Kidney capillary endothelial cell (primary cell): ENCODE data around the gene NOL4L.

ENCODE experiments used
- DNase-seq: peaks from one replicate; pipeline ENCODE4 v3.0.0-alpha.2; 2018; ENCODE audit warnings: low spot score

Gene NOL4L

DNA sequence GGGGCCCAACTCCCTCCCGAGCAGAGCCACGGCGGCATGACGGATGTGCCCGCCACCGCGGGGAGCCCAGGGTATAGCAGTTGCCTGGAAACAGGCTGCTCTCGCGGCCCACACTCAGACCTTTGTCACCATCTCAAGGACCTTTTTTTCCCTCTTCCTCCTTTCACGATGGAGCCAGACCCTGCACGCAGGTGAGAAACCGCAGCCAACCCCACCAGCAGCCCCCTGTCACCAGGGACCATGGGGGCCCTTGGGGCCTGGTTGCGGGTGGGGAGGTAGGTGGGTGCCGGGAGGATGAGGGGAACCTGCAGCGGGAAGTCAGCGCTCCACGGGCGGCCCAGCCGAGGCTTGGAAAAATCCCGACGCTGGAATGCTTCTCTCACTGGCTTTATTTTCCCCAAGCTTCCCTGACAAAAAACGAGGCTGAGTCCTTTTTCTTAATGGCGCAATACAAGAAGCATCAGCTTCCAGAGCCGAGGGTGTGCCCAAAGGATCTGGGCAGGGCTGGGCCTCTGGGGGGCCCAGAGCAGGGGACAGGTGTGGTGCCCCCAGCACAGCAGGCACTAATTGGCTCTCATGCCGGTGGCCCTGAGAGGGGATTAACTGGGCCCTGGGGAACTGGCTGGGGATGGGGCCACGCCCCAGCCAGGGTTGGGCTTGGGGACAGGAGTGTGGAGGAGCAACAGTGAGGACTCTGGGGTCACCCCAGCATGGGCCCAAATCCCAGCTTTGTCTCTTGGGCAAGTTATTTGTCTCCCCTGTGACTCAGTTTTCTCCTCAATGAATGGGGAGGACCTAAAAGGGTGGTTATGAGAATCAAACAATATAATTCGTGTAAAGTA lies 23.9 kb downstream of the NOL4L start:
- no peak for DNase-seq

DNA sequence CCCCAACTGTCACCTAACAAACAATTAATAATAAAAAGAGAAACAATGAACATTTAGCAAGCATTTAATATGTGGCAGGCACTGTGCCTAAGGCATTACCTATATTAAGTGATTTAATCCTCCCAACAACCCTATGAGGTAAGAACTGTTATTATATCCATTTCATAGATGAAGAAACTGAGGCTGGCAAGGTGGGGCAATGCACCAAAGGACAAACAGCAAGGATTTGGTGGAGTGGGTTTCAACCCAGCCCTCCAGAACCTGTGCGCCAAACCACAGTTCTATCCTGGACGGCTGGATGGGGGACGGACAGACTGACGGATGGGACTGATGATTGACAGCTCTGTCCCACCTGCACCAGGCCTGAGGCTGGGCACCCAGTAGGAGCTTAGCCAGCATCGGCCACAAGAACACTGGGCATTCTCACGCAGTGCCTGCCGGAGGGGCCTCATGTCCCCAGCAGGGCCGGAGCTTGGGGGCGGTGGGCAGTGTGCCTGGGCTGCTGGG lies 24.6 kb downstream of the NOL4L start:
- DNase-seq: no peak

DNA sequence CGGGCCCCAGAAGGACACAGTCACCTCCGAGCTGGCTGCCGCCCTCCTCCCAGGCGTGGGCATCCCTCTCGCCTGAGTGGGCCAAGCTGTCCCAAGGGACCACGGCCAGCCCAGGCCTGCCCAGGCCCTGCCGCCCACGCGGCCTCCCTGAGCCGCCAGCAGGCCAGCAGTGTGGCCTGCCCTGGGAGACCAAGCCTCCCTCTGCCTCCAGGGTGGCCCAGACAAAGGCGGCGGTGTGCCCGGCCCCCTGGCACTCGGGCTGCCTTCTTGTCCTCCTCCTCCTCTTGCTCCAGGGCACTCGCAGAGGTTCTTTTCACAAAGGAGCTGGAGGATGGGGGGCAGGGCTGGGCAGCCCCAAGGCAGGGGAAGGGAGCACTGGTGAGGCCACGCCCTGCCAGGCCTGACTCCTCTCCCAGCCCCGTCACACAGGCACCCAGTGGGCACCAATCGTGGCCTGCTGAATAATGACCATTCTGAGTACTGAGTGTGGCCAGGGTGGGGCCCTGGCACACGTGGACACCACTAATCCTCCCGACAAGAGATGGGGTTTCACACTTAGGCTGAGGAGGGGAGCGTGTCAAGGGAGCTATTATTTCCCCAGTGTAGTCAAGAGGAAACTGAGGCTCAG lies 25.3 kb downstream of the NOL4L start:
- no peak for DNase-seq

DNA sequence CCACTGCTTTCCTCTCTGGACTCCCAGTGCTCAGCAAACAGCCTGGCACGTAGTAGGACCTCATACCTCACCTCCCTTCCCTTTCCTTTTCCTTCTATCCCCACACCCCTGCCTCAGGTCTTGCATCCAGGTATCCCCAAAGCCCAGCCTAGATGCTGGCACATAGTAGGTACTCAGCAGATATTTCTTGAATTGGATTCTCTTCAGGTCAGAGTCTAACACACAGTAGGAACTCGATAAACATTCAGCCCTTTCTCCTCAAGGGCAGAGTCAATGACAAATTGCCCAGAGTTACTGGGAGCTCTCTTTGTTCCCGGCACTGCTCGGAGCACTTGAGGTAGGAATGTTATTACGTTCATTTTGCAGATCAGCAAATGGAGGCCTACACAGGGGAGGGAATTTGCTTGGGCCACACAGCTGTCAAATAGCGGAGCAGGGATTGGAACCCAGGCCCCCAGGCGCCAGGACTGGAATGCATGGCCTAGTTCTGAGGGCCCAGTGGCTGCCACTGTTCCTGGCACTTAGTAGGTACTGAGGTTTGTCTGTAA lies 25.9 kb downstream of the NOL4L start:
- no peak for DNase-seq

DNA sequence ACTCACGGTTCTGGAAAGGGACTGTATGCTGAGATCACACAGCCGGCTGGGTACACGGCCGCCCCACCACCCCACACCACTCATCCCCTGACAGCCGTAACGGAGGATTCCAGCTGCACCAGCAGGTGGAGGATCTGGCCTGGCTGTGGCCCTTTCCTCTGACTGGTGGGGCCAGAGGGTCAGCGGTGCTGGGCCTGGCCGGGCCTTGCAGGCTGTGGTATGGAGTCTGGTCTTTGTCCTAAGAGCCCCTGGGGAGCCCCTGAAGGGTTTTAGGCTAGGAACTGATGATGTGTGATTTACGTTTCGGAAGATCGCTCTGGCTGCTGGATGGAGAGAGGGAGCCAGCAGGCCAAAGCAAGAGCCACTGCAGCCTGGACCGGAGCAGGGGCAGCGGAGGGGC lies 26.6 kb downstream of the NOL4L start:
- no peak for DNase-seq

DNA sequence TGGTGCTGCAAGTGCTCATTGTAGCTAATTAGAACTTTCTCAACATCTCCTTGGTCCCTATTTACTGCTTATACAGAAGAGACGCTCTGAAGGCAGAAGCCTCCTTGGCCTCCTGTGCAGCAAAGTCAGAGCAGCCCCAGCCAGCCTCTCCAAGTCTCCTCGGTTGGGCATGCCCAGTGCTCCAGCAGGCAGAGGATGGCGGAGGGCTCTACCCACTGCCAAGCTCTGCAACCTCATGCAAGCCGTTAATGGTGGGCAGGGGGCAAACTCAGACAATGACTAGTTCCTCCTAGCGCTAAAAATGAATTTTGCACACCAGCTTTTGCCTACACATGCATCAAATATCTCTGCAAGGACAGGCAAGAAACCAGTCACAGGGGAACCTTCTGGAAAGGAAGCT lies 27.8 kb downstream of the NOL4L start:
- DNase-seq: no peak

DNA sequence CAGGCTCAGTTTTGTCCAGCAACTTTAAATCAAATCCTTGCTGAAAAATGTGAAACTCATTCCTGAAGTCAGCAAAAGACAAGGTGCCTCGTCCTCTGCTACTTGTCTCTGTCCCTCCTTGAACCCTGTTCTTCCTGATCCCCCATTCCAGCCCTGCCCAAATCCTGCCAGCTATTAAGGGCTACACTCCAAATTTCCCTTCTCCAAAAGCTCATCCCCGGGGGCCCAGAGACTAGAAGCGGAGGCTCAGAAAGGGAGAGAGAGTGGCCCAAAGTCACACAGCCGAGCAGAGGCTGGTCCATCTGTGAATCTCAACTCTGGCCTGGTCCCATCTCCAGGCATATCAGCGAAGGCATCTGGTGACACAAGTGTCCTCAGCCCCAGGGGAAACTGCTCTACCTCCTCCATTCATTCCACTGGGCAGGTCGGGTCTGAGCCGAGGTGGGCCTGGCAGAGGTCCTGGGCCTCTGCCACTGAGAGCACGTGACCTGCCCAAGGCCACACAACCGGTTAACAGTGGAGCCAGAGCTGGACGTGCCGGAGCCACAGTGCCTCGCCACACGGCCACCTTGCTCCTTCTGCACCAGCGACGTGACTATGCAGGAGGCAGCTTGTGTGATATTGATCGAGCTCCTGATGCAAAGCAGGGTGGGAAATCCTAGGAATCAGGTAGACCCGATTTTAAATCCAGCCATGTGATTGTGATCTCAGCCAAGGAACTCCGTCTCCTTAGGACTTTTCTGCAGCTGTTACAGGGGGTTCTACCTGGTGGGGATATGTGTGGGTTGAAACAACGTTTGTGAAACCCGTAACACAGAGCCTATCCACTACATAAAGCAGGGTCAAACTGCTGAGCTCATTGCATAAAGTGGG lies 28.6 kb downstream of the NOL4L start:
- no peak for DNase-seq

DNA sequence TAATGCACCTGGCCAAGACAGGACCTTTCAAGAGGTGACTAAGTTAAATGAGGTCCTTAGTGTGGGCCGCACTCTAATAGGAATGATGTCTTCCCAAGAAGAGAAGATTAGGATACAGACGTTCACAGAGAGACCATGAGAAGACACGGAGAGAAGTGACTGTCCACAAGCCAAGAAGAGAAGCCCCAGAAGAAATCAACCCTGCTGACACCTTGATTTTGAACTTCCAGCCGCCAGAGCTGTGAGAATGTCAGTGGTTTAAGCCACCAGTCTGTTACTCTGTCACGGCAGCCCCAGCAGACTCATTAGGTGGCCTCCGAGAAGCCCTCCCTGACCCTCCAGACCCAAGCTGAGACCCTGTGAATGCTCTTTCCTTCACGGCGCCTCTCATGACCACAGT lies 29.5 kb downstream of the NOL4L start:
- no peak for DNase-seq

DNA sequence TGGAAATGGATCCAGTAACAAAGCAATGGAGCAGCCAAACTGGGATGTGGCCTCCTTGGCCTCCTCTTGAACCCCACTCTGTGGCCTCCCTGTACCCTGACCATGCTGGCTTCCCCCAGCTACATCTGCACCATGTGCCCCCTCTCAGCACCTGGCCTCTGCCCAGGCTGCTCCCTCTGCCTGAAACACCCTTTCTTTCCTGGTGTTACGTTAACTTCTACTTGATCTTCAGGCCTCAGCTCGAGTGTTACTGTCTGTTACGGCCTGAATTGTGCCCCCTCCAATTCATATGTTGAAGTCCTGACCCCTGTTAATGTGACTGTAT lies 30.2 kb downstream of the NOL4L start:
- DNase-seq: no peak

DNA sequence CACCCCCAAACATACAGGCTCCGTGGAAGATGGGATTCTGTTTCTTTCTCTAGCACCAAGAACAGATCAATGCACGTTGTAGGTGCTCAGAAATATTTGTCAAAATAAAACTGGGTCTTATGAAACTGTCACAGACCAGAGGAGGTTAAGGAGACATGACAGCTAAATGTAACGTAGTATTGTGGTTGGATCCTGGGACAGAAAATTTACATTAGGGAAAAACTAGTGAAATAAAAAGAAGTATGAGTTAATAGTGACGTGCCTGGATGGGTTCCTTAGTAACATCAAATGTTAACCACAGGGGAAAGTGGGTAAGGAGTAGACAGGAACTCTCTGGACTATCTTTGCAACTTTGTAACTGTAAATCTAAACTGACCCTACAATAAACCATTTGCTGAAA lies 31.5 kb downstream of the NOL4L start:
- no peak for DNase-seq

DNA sequence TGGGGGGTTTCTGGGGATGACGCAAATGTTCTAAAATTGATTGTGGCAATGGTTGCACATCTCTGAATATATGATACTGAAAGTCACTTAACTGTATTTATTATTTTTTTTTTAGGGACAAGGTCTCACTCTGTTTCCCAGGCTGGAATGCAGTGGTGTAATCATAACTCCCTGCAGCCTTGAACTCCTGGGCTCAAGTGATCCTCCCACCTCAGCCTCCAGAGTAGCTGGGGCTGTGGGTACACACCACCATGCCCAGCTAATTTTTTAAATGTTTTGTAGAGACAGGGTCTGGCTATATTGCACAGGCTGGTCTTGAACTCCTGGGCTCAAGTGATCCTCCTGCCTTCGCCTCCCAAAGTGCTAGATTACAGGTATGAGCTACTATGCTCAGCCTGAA lies 33.4 kb downstream of the NOL4L start:
- no peak for DNase-seq

DNA sequence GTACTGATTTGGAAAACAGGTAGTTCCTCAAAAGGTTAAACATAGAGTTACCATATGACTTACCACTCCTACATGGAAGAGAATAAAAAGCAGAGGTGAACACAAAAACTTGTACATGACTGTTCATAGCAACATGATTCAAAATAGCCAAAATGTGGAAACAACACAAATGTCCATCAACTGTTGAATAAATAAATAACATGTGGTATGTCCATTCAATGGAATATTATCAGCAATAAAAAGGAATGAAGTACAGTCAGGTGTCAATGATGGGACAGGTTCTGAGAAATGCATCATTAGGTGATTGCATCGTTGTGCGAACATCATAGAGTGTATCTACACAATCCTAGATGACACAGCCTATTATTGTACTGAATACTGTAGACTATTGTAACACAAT lies 35.3 kb downstream of the NOL4L start:
- no peak for DNase-seq

DNA sequence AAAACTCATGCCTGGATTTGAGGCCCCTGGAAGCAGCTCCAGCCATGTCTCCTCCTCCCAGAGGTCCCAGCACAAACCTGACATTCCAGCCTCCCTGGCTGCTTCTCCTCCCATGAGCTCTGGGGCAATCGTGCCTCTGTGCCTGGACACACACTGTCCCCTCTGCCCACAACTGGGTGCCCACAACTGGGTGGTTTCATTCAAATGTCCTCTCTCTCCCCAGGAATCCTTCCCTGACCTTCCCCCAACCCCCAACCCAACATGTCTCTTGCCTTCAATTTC lies 37.4 kb downstream of the NOL4L start:
- DNase-seq: no peak

DNA sequence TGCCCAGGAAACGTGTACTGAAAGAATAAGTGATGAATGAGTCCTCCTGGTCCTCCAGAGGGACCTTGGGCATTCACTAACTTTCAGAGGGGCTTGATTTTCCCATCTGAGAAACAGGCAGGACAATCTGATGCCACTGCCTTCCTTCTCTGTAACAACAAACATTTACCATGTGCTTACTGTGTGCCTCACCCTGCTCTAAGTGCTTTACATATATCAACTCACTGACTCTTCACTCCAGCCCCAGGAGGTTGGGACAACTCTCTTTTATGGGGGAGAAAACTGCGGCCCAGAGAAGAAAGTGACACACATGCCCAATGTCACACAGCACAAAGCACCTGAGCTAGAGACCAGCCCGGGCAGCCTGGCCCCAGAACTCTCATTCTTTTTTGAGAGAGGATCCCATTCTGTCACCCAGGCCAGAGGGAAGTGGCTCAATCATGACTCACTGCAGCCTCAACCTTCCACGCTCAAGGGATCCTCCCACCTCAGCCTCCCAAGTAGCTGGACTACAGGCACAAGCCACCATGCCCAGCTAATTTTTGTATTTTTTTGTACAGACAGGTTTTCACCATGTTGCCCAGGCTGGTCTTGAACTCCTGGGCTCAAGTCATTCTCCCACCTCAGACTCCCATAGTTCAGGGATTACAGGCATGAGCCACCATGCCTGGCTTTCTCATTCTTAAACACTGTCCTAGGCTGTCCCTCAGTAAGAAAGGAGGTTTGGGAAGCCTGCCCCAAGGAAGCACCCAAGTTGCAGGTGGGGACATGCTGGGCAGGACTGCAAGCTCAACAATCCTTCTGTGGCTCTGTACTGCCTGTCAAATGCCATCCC lies 38.0 kb downstream of the NOL4L start:
- no peak for DNase-seq

DNA sequence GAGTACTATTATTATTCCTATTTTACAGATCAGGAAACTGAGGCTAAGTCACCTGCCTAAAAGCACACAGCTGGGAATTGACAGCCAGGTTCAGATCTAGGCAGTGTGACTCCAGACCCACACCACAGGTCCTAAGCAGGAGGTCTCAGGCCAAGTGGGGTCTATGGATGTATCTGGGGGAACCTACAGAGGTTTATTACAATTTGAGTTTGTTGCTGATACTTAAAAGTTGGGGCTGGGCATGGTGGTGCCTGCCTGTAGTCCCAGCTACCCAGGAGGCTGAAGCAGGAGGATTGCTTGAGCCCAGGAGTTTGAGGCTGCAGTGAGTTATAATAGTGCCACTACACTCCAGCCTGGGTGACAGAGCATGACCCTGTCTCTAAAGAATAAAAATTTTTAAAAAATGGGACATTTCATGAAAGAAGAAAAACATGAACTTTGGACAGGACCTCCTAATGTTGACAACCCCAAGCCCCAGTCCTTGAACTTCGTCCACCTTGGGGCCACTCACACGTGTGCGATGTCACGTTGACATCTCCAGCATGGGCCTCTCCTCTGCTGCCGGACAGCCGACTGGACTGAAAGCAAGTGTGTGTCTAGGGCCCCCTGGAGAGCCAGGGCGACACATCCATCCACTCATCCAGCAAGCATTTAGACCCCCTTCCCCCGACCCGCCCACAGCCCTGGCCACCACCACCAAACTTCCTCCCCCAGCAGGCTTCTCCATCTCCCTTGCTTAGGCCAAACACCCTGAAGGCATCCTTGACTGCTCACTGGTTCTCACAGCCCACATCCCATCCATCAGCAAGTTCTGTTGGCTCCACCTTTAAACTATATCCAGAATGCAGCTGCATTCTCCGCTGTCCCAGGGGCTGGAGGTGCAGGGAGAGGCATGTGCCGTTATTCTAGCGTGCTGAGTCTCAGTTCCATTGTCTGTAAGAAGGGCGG lies 40.0 kb downstream of the NOL4L start:
- DNase-seq: no peak

DNA sequence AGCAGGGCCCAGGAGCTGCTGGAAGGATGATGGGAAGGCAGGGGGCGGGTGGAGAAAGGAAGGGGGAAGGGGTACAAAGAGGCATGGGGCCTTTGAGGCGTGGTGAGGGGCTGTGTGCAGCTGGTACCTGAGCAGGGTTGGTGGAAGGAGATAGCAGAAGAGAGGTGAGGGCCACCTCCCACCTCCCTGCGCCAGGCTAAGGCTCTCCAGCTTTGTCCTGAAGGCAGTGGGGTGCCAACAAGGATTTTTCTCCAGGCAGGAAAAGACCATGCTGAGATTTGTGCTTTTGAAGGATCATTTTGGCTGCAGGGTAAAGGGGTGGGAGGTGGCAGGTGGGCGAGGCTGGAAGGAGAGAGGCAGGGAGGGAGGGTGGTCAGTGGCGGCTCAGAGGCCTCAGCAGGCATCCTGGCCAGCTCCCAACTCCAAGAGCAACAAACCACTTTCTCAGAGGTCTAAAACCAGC lies 40.8 kb downstream of the NOL4L start:
- DNase-seq: no peak

DNA sequence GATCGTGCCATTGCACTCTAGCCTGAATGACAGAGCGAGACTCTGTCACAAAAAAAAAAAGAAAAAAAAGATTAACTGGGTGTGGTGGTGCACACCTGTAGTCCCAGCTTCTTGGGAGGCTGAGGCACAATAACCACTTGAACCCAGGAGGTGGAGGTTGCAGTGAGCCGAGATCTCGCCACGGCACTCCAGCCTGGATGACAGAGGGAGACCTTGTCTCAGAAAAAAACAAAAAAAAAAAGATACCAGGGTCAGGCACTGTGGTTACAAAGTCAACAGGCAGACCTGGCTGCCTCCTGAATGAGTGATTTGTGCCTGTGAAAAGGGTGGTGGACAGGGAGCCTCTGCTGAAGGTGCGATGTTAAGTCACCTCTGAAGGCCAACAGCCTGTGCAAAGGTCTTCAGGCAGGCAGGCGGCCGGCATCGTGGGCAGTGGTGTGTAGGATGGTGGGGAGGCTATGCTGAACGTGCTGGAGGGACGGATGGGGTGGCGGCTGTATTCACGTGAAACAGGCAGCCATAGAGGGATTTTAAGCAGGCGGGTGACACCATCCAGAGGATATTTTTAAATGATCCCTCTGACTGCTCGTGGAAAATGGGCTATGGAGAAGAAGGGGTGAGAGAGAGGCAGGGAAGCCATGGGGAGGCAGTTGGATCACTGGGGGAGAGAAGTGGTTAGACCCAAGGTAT lies 41.4 kb downstream of the NOL4L start:
- DNase-seq: no peak

DNA sequence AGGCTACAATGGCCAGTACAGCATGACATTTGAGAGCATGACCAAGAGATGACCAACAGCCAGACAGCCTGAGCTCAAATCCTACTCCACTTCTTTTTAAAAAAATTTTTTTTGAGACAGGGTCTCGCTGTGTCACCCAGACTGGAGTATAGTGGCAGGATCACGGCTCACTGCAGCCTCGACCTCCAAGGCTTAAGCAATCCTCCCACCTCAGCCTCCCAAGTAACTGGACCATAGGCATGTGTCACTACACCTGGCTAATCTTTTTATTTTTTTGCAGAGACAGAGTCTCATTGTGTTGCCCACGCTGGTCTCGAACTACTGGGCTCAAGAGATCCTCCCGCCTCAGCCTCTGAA lies 42.9 kb downstream of the NOL4L start:
- DNase-seq: no peak

DNA sequence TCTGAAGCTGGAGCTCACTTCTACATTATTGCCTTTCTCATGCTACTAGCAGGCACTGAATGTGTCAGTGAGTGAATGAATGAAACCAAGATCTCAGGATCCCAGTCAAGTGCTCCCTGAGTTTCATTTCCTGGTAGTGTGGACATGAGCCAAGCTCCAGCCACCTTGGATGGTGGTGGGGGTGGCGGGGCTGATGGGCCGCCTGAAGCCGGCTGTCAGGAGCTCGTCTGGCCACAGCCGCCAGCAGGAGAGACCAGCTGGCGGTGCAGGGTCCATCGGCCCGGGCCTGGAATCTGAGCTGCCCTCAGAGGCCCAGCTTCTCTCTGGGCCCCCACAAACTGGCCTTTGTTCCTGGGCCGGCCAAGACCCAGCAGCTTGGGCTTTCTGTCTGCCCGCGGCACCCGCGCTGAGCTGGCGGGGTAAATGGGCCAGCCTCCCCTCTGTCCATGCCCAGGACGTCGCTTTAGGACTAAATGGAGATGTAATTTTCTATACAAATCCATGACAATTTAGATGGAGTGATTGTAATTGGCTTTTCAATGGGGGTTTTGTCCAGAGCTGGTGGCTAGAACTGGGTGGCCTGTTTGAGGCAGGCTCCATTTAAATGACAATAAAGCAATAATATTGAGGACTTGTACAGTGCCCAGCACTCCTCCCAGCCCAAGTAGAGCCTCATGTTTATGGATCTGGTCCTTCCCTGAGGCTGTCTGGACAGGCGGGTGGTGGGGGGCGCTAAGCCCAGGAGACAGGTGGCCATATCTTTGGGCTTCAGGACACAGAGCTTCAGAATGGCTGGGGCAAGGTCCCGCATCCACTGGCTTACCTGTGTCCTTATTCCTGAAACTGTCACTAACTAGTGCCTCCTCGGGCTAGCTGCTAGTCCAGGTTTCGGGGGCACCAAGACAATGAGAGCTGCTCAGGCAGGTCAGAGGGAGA lies 43.5 kb downstream of the NOL4L start:
- DNase-seq: no peak
